ENCODE data around the gene TUBB4B.
"Not testable (repeated sequence)": the region's sequence is repeated elsewhere in the genome, so short reads cannot be mapped to it uniquely, and the experiment has no call there.

The TUBB4B gene

GRCh38 chr9:137236238-137236935, 4.7 kb upstream of the TUBB4B start:
- peak; percentile 84 to 90 (median 86) for DNase-seq (ENCODE audit: low read depth in 3 of 3)

GRCh38 chr9:137236936-137237421, 4.1 kb upstream of the TUBB4B start:
- DNase-seq (ENCODE audit: low read depth in 3 of 3): no peak

- no peak for DNase-seq (ENCODE audit: low read depth in 3 of 3)
Measured at GRCh38 chr9:137237759-137238726, 3.0 kb upstream of the TUBB4B start.

GRCh38 chr9:137239541-137240200, 1.4 kb upstream of the TUBB4B start:
- not testable (repeated sequence) for DNase-seq (ENCODE audit: low read depth in 3 of 3)

GRCh38 chr9:137240318-137240840, 708 bp upstream of the TUBB4B start:
- DNase-seq (ENCODE audit: low read depth in 3 of 3): peak in 2 of 3 experiments; percentile 51 to 66

- peak; percentile 57 to 65 (median 60) for DNase-seq (ENCODE audit: low read depth in 3 of 3)
Measured at GRCh38 chr9:137241490-137242268, 592 bp downstream of the TUBB4B start.

GRCh38 chr9:137242269-137243203, 1.4 kb downstream of the TUBB4B start:
- DNase-seq (ENCODE audit: low read depth in 3 of 3): no peak

- DNase-seq (ENCODE audit: low read depth in 3 of 3): not testable (repeated sequence)
Measured at GRCh38 chr9:137243266-137243625, 2.2 kb downstream of the TUBB4B start.

GRCh38 chr9:137243626-137244485, 2.8 kb downstream of the TUBB4B start:
- no peak for DNase-seq (ENCODE audit: low read depth in 3 of 3)

- DNase-seq (ENCODE audit: low read depth in 3 of 3): no peak
Measured at GRCh38 chr9:137244486-137245449, 3.7 kb downstream of the TUBB4B start.

GRCh38 chr9:137245450-137246421, 4.6 kb downstream of the TUBB4B start:
- DNase-seq (ENCODE audit: low read depth in 3 of 3): no peak

GRCh38 chr9:137247135-137247915, 6.2 kb downstream of the TUBB4B start:
- DNase-seq (ENCODE audit: low read depth in 3 of 3): no peak

- no peak for DNase-seq (ENCODE audit: low read depth in 3 of 3)
Measured at GRCh38 chr9:137247916-137248175, 6.8 kb downstream of the TUBB4B start.

GRCh38 chr9:137250329-137251193, 9.5 kb downstream of the TUBB4B start:
- no peak for DNase-seq (ENCODE audit: low read depth in 3 of 3)

GRCh38 chr9:137251194-137251461, 10.0 kb downstream of the TUBB4B start, which contains the start of gene STPG3:
TSS of gene STPG3 (plus strand) at chr9:137251286. CDS start at chr9:137251287, 1 bp downstream.
- no peak for DNase-seq (ENCODE audit: low read depth in 3 of 3)

Data from stimulated activated CD4-positive, alpha-beta T cell treated with anti-CD3 and anti-CD28 coated beads, TNF-alpha, amount 100 ng/mL, for 4 hours (primary cell).